Gastroesophageal sphincter (tissue), 4 donors: ENCODE data around the gene PICK1. TPM values are rescaled to one million over a fixed set of nuclear protein-coding genes. Genes with fewer than 3 reads are reported as not detected.

Experiments
- ATAC-seq: fragments of 150-250 bp; one replicate; pipeline ENCODE4 v1.9.1; 2016; ENCODE audit warnings: mild to moderate bottlenecking, moderate library complexity
- H3K27ac ChIP-seq, 4 donors: fragments of 200-600 bp; sonication (generic) in 3 of 4; 1 replicate in 3 of 4; 2 replicates in 1 of 4; pipeline ENCODE4 v1.5.1; 2016 to 2019
- H3K27me3 ChIP-seq: fragments of 200-600 bp; sonication (generic); one replicate; pipeline ENCODE4 v1.5.1; 2019
- H3K36me3 ChIP-seq, 2 donors: fragments of 200-600 bp; sonication (generic); one replicate each; pipeline ENCODE4 v1.5.1; 2019; ENCODE audit warnings: control low read depth in 1 of 2
- H3K4me1 ChIP-seq, 3 donors: fragments of 200-600 bp; sonication (generic); 1 replicate in 2 of 3; 2 replicates in 1 of 3; pipeline ENCODE4 v1.5.1; 2016 to 2019; ENCODE audit warnings: control low read depth in 2 of 3
- H3K4me3 ChIP-seq, 2 donors: fragments of 200-600 bp; sonication (generic); one replicate each; pipeline ENCODE4 v1.5.1; 2019; ENCODE audit warnings: mild to moderate bottlenecking in 1 of 2, moderate library complexity in 1 of 2
- H3K9me3 ChIP-seq, 3 donors: fragments of 200-600 bp; sonication (generic); one replicate each; pipeline ENCODE4 v1.5.1; 2017 to 2019; ENCODE audit warnings: control low read depth in 2 of 3
- CTCF ChIP-seq, 4 experiments: fragments of 200-600 bp in 2 of 4; fragments of 450-650 bp in 2 of 4; sonication (generic) in 1 of 4; IDR thresholded peaks; one replicate each; pipeline ENCODE4 v1.5.1; 2017 to 2019; ENCODE audit warnings: antibody characterized with exemption in 4 of 4, mild to moderate bottlenecking in 2 of 4, moderate library complexity in 2 of 4
- EP300 ChIP-seq: sonication (generic); formaldehyde crosslinking; IDR thresholded peaks from one replicate; pipeline ENCODE4 v1.6.1; 2017; ENCODE audit warnings: antibody characterized with exemption, mild to moderate bottlenecking
- POLR2A ChIP-seq, 2 donors: fragments of 450-650 bp; IDR thresholded peaks; one replicate each; pipeline ENCODE4 v1.6.1; 2017; ENCODE audit warnings: antibody characterized with exemption in 2 of 2, mild to moderate bottlenecking in 2 of 2, moderate library complexity in 1 of 2
- POLR2AphosphoS5 ChIP-seq: sonication (generic); formaldehyde crosslinking; IDR thresholded peaks from one replicate; pipeline ENCODE4 v1.6.1; 2017; ENCODE audit warnings: antibody characterized with exemption
- WGBS, 2 donors: methylation state at CpG; one replicate each; pipeline ENCODE4 v1.1.5; 2018; ENCODE audit warnings: low coverage in 1 of 2; 5-methylcytosine and 5-hydroxymethylcytosine counted together
- total RNA-seq, 4 donors: library from RNA; depleted of rRNA; stranded (reverse); fragments of >200 nt; gene quantifications; one replicate each; pipeline ENCODE4 v1.1.0, GENCODE V29; 2016

Gene PICK1
- total RNA-seq, 4 donors from 2014 or later = 20.3 to 35.3 (median 25.7) TPM

- Histone ChIP-seq H3K4me1 (peaks cover 0 to 15% (median 0%) of the 10 kb centered on the region in 3 donors), H3K4me3 (no peak overlapping the region), H3K27me3 (no peaks in the 10 kb centered on the region), H3K27ac (no peak overlapping the region), H3K9me3 (no peaks in the 10 kb centered on the region), H3K36me3 (peaks cover 0 to 5% of the 10 kb centered on the region in 2 donors)
- 73 to 80% methylated on average over 1 to 9 of the region's 17 CpGs for WGBS, 2 donors
- ATAC-seq = no peak
- TF ChIP-seq POLR2A (IDR thresholded peaks at IDR 0.05) (no peak), POLR2AphosphoS5 (no peak), EP300 (no peak), CTCF (IDR thresholded peaks at IDR 0.05) (no peak)
Measured at GRCh38 chr22:38106814-38107578, 49.8 kb downstream of the PICK1 start.

- no CpG with 5 or more reads among the region's 17 CpGs for WGBS, 2 donors
- Histone ChIP-seq H3K27me3 (no peaks in the 10 kb centered on the region), H3K27ac (no peak overlapping the region), H3K9me3 (no peaks in the 10 kb centered on the region), H3K4me1 (peaks cover 0 to 15% (median 0%) of the 10 kb centered on the region in 3 donors), H3K36me3 (peaks cover 0 to 14% of the 10 kb centered on the region in 2 donors), H3K4me3 (no peak overlapping the region)
- ATAC-seq = no peak
- TF ChIP-seq EP300 = no peak
- no peak for TF ChIP-seq CTCF (IDR thresholded peaks at IDR 0.05)
- TF ChIP-seq POLR2A (IDR thresholded peaks at IDR 0.05) = no peak
- no peak for TF ChIP-seq POLR2AphosphoS5
Measured at GRCh38 chr22:38107692-38108515, 50.7 kb downstream of the PICK1 start.

GRCh38 chr22:38108561-38109319 is 51.5 kb downstream of the PICK1 start:
- H3K27me3 ChIP-seq = no peaks in the 10 kb centered on the region
- H3K4me1 ChIP-seq = peaks cover 0 to 15% (median 0%) of the 10 kb centered on the region in 3 donors
- H3K9me3 ChIP-seq = no peaks in the 10 kb centered on the region
- H3K36me3 ChIP-seq = peaks cover 0 to 19% of the 10 kb centered on the region in 2 donors
- no peak overlapping the region for H3K4me3 ChIP-seq
- no peak overlapping the region for H3K27ac ChIP-seq
- TF ChIP-seq POLR2AphosphoS5 (no peak), EP300 (no peak), CTCF (IDR thresholded peaks at IDR 0.05) (no peak), POLR2A (IDR thresholded peaks at IDR 0.05) (no peak)
- ATAC-seq = no peak
- WGBS, 2 donors = 80 to 94% methylated on average over 3 to 10 of the region's 15 CpGs

- Histone ChIP-seq H3K27me3 (no peaks in the 10 kb centered on the region), H3K27ac (no peak overlapping the region), H3K4me1 (peaks cover 0 to 18% (median 0%) of the 10 kb centered on the region in 3 donors), H3K4me3 (no peak overlapping the region), H3K9me3 (no peaks in the 10 kb centered on the region), H3K36me3 (peaks cover 0 to 19% of the 10 kb centered on the region in 2 donors)
- TF ChIP-seq EP300 (no peak), CTCF (IDR thresholded peaks at IDR 0.05) (no peak), POLR2A (IDR thresholded peaks at IDR 0.05) (no peak), POLR2AphosphoS5 (no peak)
- WGBS, 2 donors = 100% methylated on average over 3 of the region's 22 CpGs; no CpG with 5 or more reads in 1 of the 2 donors
- no peak for ATAC-seq
Measured at GRCh38 chr22:38109371-38110001, 52.3 kb downstream of the PICK1 start.
